ENCODE measurements around the gene DNAI1.

Gene DNAI1

DNA sequence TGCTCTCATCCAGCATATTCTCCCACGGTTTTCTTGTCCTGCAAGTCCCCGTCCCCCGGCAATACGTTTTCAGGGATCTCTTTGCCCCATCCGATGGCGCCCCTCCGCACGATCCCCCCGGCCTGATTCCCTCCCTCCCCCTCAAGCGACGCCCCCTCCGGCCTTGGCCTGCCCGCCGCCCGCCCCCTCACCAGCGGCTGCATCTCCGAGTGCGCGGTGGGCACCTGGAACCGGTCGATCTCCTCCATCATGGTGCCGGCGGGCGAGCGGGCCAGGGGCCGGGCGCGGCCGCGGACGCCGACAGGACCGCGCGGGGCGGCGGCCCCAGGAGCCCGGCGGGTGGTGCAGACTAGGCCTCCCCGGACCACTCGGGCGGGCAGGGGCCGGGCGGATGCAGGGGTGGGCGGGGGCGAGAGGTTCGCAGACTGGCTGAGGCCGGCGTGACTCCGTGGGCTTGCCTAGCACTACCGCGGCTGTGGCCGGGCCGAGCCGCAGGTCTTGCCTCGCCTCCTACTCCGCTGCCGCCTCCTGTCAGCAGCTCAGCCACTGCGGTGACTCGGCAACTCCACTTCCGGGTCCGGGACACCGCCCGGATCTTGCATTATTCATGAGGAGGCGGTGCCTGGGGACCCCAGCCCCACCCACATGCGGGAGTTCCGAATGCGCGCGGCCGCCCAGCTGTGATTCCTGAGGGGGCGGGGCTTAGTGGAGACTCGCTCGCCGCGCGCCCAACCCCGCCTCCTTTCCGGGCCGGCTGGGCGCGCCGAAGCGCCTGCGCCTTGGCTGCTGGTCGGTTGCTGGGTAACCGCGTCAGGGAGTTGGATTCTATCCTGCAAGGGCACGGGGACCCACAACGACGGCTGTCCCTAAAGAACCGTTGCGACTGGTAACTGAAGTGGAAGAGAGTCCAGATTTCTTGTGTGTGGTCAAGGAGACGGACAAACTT, at the start of gene DNAI1, which contains the start of gene FAM219A:
Gene DNAI1, plus strand, starts transcription at position 793 of the 946 bp plus-strand sequence. CDS start 201 bp downstream, outside the sequence.
Gene FAM219A, minus strand, starts transcription at position 558 of the 946 bp plus-strand sequence. Its CDS starts 307 bp downstream, at position 251.
- Histone ChIP-seq H3K27ac (ENCODE audit: low read length) (peak within 1 kb of the TSS; percentile 62), H3K9me3 (ENCODE audit: control insufficient read depth in 1 of 2, low read length in 2 of 2) (no peaks in the 10 kb centered on the region), H3K36me3 (ENCODE audit: control insufficient read depth in 1 of 2, insufficient read depth in 2 of 2, low read length in 2 of 2) (no peaks in the 10 kb centered on the region), H3K4me1 (ENCODE audit: control insufficient read depth in 1 of 2, insufficient read depth in 2 of 2, low read length in 2 of 2) (peaks cover 7 to 23% of the 10 kb centered on the region in 2 donors), H3K4me3 (ENCODE audit: low read depth in 1 of 2, low read length in 2 of 2) (peak within 1 kb of the TSS; percentile 74 to 86), H3K27me3 (ENCODE audit: low read depth, low read length) (no peaks in the 10 kb centered on the region)

DNA sequence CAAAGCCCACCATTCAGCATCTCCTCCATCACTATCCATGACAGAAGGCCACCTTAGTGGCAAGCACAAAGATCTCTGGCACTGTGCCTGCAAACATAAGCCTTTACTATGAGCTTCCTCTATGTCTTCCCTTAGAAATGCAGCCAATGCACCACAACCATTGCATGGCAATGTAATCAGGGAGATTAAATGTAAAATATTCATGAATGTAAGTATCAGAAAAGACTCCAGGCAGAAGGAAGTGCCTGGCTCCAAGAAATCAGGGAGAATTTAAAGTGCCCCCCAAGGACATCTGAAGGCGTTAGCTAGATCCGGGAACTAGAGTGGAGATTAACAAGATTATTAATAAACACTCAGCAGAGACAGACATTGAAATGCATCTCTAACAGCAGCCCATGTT, 49.5 kb upstream of the DNAI1 start:
- Histone ChIP-seq H3K27ac (ENCODE audit: low read length) (no peak overlapping the region), H3K27me3 (ENCODE audit: low read depth, low read length) (no peaks in the 10 kb centered on the region), H3K4me3 (ENCODE audit: low read depth in 1 of 2, low read length in 2 of 2) (no peak overlapping the region), H3K36me3 (ENCODE audit: control insufficient read depth in 1 of 2, insufficient read depth in 2 of 2, low read length in 2 of 2) (peaks cover 3 to 10% of the 10 kb centered on the region in 2 donors), H3K9me3 (ENCODE audit: control insufficient read depth in 1 of 2, low read length in 2 of 2) (no peaks in the 10 kb centered on the region), H3K4me1 (ENCODE audit: control insufficient read depth in 1 of 2, insufficient read depth in 2 of 2, low read length in 2 of 2) (no peaks in the 10 kb centered on the region)

DNA sequence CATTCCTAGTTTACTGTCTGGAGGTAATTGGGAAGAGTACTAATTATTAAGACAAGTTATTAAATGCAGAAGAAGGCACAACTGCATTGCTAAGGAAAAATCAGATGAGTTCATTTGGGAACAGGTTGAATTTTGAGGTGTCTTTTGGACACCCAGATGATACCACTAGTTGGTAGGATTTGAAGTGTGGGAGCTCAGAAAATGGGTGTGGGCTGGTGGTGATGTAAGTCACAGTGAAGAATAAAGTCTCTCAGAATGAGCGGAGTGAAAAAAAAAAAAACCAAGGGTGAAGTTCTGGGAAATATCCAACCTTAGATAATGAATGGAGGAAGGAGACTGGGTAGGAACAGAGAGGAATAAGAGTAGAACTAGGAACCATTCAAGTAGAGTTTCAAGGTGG, 46.3 kb upstream of the DNAI1 start:
- H3K27ac ChIP-seq (ENCODE audit: low read length) = no peak overlapping the region
- H3K4me1 ChIP-seq (ENCODE audit: control insufficient read depth in 1 of 2, insufficient read depth in 2 of 2, low read length in 2 of 2) = no peaks in the 10 kb centered on the region
- no peaks in the 10 kb centered on the region for H3K27me3 ChIP-seq (ENCODE audit: low read depth, low read length)
- H3K4me3 ChIP-seq (ENCODE audit: low read depth in 1 of 2, low read length in 2 of 2) = no peak overlapping the region
- H3K9me3 ChIP-seq (ENCODE audit: control insufficient read depth in 1 of 2, low read length in 2 of 2) = no peaks in the 10 kb centered on the region
- no peaks in the 10 kb centered on the region for H3K36me3 ChIP-seq (ENCODE audit: control insufficient read depth in 1 of 2, insufficient read depth in 2 of 2, low read length in 2 of 2)

DNA sequence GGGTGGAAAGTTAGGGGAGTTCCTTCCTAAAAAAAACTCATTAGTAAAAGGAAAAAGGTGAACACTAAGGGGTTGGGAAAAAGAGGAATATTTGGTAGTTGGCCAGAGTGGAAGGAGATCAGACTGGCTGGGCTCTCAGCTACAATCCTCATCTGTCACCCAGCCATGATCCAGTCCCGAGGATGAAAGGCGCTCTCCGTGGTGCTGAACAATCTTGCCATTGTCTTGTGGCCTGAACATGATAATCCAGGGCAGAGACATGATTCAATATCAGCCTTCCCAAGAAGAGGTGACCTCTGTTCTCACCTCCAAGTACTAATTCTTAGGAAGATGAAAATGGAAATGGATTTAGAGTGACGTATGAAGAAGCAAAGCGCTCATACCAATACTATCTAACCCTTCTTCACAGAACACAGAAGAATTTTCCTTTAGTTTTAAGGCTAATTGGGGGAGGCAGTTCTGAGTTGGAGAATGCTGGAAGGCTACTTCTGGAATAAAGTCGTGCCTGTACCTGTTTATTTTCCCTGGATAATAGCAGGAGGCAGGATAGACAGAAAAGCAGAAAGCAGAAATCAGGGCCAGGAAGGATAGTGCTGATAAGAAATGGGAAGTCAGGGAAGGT, 45.3 kb upstream of the DNAI1 start:
- Histone ChIP-seq H3K4me3 (ENCODE audit: low read depth in 1 of 2, low read length in 2 of 2) (no peak overlapping the region), H3K9me3 (ENCODE audit: control insufficient read depth in 1 of 2, low read length in 2 of 2) (no peaks in the 10 kb centered on the region), H3K27ac (ENCODE audit: low read length) (no peak overlapping the region), H3K36me3 (ENCODE audit: control insufficient read depth in 1 of 2, insufficient read depth in 2 of 2, low read length in 2 of 2) (no peaks in the 10 kb centered on the region), H3K4me1 (ENCODE audit: control insufficient read depth in 1 of 2, insufficient read depth in 2 of 2, low read length in 2 of 2) (no peaks in the 10 kb centered on the region), H3K27me3 (ENCODE audit: low read depth, low read length) (no peaks in the 10 kb centered on the region)

DNA sequence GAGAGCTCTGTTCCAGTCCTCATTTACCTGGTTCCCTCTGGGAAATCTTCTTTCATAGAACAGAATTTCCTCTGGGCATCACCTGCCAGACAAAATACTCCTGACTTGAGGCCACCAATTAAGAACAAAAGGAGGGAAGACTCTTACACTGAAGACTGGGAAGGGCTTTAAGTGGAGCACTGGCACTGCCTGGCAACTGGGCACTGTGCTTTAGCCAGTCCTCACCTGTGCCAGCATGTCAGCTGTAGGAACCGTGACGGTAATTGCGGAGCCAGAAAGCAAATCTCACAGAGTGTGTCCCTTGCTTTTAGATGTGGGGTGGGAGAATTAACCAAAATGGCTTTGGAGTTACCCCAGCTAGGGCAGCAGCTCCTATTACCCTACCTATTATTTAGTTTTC, 40.9 kb upstream of the DNAI1 start:
- Histone ChIP-seq H3K4me3 (ENCODE audit: low read depth in 1 of 2, low read length in 2 of 2) (no peak overlapping the region), H3K27me3 (ENCODE audit: low read depth, low read length) (no peaks in the 10 kb centered on the region), H3K9me3 (ENCODE audit: control insufficient read depth in 1 of 2, low read length in 2 of 2) (no peaks in the 10 kb centered on the region), H3K27ac (ENCODE audit: low read length) (no peak overlapping the region), H3K36me3 (ENCODE audit: control insufficient read depth in 1 of 2, insufficient read depth in 2 of 2, low read length in 2 of 2) (no peaks in the 10 kb centered on the region), H3K4me1 (ENCODE audit: control insufficient read depth in 1 of 2, insufficient read depth in 2 of 2, low read length in 2 of 2) (no peaks in the 10 kb centered on the region)

DNA sequence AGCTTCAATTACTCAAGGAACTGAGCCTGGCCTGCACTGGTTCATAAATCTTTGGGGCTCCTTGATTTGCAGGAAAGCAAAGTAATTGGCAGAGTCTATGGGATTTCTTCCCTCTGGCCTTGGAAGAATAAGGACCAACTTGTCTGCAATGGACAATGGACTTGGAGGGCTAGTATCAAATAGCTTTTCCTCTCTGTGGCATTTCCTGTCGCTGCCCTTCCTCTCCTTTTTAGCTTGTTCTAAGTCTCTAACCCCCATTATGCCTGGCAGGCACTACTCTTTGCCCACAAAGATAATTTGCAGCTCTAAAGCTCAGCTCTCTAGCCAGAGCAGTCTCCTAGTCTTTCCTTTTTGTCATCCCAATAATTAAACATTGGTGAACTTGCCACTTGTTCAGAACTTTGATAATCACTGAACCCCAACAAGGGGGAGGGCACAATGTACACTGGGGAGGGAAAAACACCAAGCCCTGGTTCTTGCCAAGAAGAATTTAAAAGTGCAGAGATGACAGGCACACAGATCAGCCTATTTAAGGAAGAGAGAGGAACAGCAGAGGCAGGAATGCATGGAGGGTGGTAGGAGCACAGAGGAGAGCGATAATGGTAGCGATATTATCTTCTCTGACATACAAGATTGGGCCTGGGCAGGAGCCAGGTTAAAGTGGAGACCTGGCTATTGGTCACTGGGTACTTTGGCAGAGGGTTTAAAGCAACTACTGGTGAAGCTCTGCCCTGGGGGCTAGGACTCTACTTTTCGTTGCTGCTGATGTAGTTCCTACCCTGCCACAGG, 38.7 kb upstream of the DNAI1 start:
- H3K4me1 ChIP-seq (ENCODE audit: control insufficient read depth in 1 of 2, insufficient read depth in 2 of 2, low read length in 2 of 2) = no peaks in the 10 kb centered on the region
- no peak overlapping the region for H3K4me3 ChIP-seq (ENCODE audit: low read depth in 1 of 2, low read length in 2 of 2)
- H3K27ac ChIP-seq (ENCODE audit: low read length) = no peak overlapping the region
- H3K9me3 ChIP-seq (ENCODE audit: control insufficient read depth in 1 of 2, low read length in 2 of 2) = no peaks in the 10 kb centered on the region
- H3K36me3 ChIP-seq (ENCODE audit: control insufficient read depth in 1 of 2, insufficient read depth in 2 of 2, low read length in 2 of 2) = no peaks in the 10 kb centered on the region
- no peaks in the 10 kb centered on the region for H3K27me3 ChIP-seq (ENCODE audit: low read depth, low read length)

DNA sequence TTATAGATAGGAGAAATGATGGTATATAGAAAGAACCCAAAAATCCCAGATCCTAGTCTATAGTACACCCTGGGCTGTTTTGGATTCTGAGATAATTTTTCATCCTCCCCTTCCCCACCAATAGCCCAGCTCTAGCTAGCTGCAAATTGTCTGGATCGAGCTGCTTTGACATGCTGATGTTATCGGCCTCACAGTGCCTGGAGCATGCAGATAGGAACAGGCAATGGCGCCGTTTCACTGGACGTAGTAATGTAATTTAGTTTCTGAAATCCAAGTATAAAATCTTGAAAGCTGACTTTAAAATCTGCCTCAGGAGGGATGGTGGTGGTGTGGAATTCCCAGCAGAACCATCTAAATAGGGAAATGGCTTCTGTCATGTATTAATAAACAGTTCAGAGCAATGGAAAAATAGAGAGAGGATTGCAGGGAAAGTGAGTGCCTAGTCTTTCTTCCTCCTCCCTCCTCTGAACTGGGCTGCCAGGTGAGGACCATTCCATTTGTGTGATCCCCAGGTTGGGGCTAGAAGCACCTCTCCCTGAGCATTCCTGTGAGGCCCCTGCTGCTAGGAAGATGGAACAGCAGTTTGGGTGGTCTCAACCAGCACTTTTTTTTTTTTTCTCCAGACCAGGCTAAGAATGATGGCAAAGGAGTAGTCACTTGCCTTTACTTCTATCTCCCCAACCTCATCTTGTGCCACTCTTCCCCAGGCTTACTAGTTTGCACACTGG, 32.1 kb upstream of the DNAI1 start:
- no peak overlapping the region for H3K27ac ChIP-seq (ENCODE audit: low read length)
- H3K27me3 ChIP-seq (ENCODE audit: low read depth, low read length) = no peaks in the 10 kb centered on the region
- no peaks in the 10 kb centered on the region for H3K9me3 ChIP-seq (ENCODE audit: control insufficient read depth in 1 of 2, low read length in 2 of 2)
- H3K4me1 ChIP-seq (ENCODE audit: control insufficient read depth in 1 of 2, insufficient read depth in 2 of 2, low read length in 2 of 2) = peaks cover 0 to 11% of the 10 kb centered on the region in 2 donors
- no peak overlapping the region for H3K4me3 ChIP-seq (ENCODE audit: low read depth in 1 of 2, low read length in 2 of 2)
- H3K36me3 ChIP-seq (ENCODE audit: control insufficient read depth in 1 of 2, insufficient read depth in 2 of 2, low read length in 2 of 2) = no peaks in the 10 kb centered on the region

DNA sequence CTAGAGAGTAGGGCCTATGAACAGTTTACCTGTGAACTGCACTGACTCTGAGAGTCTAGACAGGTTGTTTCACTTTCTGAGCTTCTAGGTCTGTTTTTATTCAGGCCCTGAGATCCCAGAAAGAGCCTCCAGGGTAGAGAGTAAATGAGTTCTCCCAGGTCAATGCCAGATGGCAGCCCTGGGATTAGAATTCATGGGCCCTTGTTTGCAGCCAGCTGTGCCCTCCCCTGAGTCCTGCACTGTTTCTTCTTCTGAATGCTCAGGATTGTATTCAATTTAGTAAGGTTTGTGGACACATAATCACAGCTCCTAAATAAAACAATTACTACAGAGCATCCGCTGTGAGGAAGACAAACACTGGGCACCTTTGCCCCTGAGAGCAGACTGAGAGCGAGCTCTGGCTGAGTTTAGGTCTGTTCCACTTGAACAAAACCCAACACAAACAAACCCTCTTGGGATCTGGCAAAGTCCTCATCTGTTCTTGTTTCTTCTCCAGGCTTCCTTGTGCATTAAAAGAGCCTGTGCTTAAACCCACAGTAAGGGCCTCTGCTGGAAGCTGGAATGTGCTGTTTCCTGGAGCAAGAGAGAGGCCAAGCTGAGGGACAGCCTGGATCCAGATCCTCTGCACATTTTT, 30.2 kb upstream of the DNAI1 start:
- Histone ChIP-seq H3K36me3 (ENCODE audit: control insufficient read depth in 1 of 2, insufficient read depth in 2 of 2, low read length in 2 of 2) (no peaks in the 10 kb centered on the region), H3K4me3 (ENCODE audit: low read depth in 1 of 2, low read length in 2 of 2) (no peak overlapping the region), H3K9me3 (ENCODE audit: control insufficient read depth in 1 of 2, low read length in 2 of 2) (no peaks in the 10 kb centered on the region), H3K4me1 (ENCODE audit: control insufficient read depth in 1 of 2, insufficient read depth in 2 of 2, low read length in 2 of 2) (peaks cover 0 to 11% of the 10 kb centered on the region in 2 donors), H3K27ac (ENCODE audit: low read length) (no peak overlapping the region), H3K27me3 (ENCODE audit: low read depth, low read length) (no peaks in the 10 kb centered on the region)

DNA sequence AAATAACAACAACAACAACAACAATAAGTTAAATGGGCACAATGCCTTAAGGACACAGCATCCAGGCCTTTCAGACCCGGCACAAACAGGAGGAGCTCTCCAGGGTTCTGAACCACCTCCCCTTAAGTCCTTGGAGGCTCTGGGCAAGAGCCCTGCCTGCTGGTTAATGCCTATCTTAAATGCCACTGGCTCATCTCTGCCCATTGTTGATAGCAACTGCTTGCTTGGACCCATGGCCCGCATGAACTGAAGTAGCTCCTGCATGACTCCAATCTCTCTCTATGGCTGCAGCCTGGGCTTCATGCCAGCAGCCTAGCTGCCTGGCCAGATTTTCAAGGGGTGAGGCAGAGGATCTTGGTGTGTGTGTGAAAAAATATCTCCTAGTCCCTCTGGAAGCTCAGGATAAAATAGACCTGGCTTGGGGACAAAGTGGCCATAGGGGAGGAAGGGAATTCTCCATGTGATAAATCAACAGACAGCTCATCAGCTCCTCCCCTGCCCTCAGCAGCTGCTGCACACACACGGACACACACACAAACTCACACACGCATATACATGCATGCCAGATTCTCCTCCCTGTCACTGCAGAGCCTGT, 27.7 kb upstream of the DNAI1 start:
- no peaks in the 10 kb centered on the region for H3K9me3 ChIP-seq (ENCODE audit: control insufficient read depth in 1 of 2, low read length in 2 of 2)
- no peak overlapping the region for H3K4me3 ChIP-seq (ENCODE audit: low read depth in 1 of 2, low read length in 2 of 2)
- H3K36me3 ChIP-seq (ENCODE audit: control insufficient read depth in 1 of 2, insufficient read depth in 2 of 2, low read length in 2 of 2) = no peaks in the 10 kb centered on the region
- peaks cover 0 to 11% of the 10 kb centered on the region in 2 donors for H3K4me1 ChIP-seq (ENCODE audit: control insufficient read depth in 1 of 2, insufficient read depth in 2 of 2, low read length in 2 of 2)
- no peaks in the 10 kb centered on the region for H3K27me3 ChIP-seq (ENCODE audit: low read depth, low read length)
- no peak overlapping the region for H3K27ac ChIP-seq (ENCODE audit: low read length)

DNA sequence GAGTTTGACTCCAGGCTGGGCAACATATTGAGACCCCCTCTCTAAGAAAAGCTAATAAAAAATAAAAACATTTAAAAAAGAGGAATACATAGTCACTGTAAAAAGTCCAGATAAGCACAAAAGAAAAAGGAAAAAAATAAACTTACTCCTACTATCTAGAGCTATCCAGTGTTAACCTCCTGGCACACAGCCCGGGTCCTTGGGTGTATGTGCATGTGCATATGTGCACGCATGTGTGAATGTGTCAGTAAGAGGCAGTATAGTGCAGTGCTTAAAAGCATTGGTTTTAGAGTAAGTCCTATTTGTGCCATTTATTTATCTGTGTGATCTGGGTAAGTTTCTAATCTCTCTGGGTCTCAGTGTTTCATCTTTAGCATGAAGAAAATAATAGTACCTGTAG, 26.9 kb upstream of the DNAI1 start:
- H3K4me1 ChIP-seq (ENCODE audit: control insufficient read depth in 1 of 2, insufficient read depth in 2 of 2, low read length in 2 of 2) = peaks cover 0 to 11% of the 10 kb centered on the region in 2 donors
- H3K4me3 ChIP-seq (ENCODE audit: low read depth in 1 of 2, low read length in 2 of 2) = no peak overlapping the region
- H3K27me3 ChIP-seq (ENCODE audit: low read depth, low read length) = no peaks in the 10 kb centered on the region
- H3K9me3 ChIP-seq (ENCODE audit: control insufficient read depth in 1 of 2, low read length in 2 of 2) = no peaks in the 10 kb centered on the region
- no peaks in the 10 kb centered on the region for H3K36me3 ChIP-seq (ENCODE audit: control insufficient read depth in 1 of 2, insufficient read depth in 2 of 2, low read length in 2 of 2)
- no peak overlapping the region for H3K27ac ChIP-seq (ENCODE audit: low read length)

All from muscle layer of duodenum (tissue), 2 donors.